ENCODE measurements around the gene UBE2K. TPM values are rescaled to one million over a fixed set of nuclear protein-coding genes. Genes with fewer than 3 reads are reported as not detected.
A peak's percentile ranks its signal among the peaks of the same experiment; 100 is the strongest.
"Not testable (repeated sequence)": the region's sequence is repeated elsewhere in the genome, so short reads cannot be mapped to it uniquely, and the experiment has no call there.

The UBE2K gene, protein sequence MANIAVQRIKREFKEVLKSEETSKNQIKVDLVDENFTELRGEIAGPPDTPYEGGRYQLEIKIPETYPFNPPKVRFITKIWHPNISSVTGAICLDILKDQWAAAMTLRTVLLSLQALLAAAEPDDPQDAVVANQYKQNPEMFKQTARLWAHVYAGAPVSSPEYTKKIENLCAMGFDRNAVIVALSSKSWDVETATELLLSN
- polyA plus RNA-seq (2013, experiment 1 of 2; ENCODE audit: insufficient read length): 129 TPM
- polyA plus RNA-seq (2013, experiment 2 of 2; ENCODE audit: insufficient read length): 114 TPM

- peak; percentile 91 for DNase-seq
These were observed at the start of gene UBE2K for GRCh38 chr4:39697740-39698423. Gene UBE2K (plus strand): TSS chr4:39698136. CDS start chr4:39698328, 192 bp downstream.

DNA sequence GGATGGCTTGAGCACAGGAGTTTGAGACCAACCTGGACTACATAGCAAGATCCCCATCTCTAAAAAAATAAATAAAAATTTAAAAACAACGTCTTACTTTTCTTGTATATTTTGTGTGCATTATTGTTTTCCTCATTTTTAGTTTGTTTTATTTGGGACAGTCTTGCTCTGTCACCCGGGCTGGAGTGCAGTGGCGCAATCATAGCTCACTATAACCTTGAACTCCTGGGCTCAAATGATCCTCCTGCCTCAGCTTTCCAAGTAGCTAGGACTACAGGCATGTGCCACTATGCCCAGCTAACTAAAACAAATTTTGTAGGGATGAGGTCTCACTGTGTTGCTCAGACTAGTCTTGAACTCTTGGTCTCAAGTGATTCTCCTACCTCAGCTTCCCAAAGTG lies 49.7 kb upstream of the UBE2K start:
- no peak for DNase-seq

DNA sequence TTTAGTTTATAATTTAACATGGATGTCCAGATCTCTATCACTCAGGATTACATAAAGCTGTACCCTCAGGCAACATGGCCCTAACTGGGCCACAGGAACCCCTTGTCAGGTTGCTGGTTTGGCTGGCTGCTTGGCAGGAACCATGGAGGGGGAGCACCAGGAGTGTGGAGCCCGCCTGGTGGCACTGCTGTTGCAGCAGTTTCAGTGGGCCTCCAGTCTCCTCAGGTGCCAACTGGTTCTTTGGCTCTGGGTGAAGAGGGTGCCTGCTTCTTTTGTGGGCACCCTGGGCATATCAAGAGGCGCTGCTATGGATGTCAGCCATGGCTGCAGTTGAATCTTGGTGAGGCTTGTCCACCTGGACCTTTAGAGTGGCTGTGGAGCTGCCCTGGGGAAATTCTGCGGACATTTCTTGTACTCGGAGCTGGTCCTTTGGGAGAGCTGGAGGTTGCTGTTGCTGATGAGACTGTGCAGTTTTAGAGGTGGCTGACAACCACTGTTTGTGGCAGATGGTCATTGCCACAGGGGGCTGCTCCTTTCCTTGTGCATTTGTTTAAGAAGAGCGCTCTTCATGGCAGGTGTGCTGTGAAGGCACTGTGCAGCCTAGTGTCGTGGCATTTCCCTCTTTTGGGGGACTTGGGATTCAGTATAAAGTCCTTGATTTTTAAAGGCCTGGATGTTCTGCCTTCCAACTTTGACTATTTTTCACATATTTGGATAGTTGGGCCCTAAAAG lies 48.9 kb upstream of the UBE2K start:
- DNase-seq: no peak

- no peak for DNase-seq
These were observed 48.2 kb upstream of the UBE2K start for GRCh38 chr4:39649639-39650265.

DNA sequence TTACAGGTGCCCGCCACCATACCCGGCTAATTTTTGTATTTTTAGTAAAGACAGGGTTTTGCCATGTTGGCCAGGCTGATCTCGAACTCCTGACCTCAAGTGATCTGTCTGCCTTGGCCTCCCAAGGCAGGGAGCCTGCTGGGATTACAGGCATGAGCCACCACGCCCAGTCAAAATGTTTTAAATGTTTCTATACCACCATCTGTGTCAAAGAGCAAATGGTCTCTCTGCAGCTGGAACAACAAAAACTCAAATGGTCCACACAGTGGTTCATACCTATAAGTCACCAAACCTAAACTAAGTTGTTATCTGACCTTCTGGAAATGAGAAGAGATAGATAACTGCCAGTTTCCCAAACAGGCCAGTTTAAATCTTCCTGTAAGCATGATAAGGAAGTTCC lies 46.4 kb upstream of the UBE2K start:
- DNase-seq: not testable (repeated sequence)

GRCh38 chr4:39655211-39655610 lies 42.7 kb upstream of the UBE2K start:
- no peak for DNase-seq

- DNase-seq: no peak
These were observed 42.1 kb upstream of the UBE2K start for GRCh38 chr4:39655876-39656275.

DNA sequence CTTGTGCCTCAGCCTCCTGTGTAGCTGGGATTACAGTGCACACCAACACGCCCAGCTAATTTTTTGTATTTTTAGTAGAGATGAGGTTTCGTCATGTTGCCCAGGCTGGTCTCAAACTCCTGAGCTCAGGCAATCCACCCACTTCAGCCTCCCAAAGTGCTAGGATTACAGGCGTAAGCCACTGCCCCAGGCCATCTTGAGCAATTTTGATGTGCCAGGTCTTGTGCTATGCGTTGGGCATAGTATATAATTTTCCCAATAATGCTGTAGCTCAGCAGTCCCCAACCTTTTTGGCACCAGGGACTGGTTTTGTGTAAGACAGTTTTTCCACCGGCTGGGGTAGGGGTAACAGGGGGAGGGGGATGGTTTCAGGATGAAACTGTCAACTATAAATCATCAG lies 41.3 kb upstream of the UBE2K start:
- not testable (repeated sequence) for DNase-seq

- no peak for DNase-seq
These were observed 40.5 kb upstream of the UBE2K start for GRCh38 chr4:39657465-39657864.

DNA sequence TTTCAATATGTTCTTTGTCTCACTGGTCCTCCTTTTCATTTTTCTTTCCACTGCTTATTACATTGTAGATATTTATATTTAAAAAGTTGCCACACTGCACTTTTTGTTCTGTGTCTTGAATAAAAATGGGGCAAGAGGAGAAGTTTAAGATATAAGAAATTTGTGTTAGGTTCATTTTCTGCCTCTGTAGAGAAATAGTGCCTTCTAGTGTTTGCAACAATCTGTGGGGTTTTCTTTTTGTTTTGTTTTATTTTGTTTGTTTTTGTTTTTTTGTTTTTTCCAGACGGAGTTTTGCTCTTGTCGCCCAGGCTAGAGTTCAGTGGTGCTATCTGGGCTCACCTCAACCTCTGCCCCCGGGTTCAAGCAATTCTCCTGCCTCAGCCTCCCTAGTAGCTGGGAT lies 39.2 kb upstream of the UBE2K start:
- no peak for DNase-seq

GRCh38 chr4:39660045-39660444 lies 37.9 kb upstream of the UBE2K start:
- DNase-seq: peak; percentile 46

GRCh38 chr4:39660757-39661156 lies 37.2 kb upstream of the UBE2K start:
- DNase-seq: no peak

DNA sequence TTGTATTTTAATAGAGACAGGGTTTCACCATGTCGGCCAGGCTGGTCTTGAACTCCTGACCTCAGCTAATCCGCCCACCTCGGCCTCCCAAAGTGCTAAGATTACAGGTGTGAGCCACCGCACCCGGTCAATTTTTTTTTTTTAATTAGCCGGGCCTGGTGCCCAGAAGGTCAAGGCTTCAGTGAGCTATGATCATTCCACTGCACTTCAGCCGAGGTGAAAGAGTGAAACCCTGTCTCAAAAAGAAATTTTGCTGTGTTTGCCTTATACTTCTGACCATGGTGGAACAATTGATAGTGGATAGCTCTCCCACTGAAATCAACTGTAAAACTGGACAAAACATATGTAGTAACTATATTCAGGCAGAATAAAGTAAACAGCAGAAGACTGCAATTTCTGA lies 35.3 kb upstream of the UBE2K start:
- DNase-seq: no peak

- DNase-seq: peak; percentile 28
These were observed 32.9 kb upstream of the UBE2K start for GRCh38 chr4:39664828-39665731.

GRCh38 chr4:39667706-39668105 lies 30.2 kb upstream of the UBE2K start:
- DNase-seq: no peak

GRCh38 chr4:39668887-39669286 lies 29.0 kb upstream of the UBE2K start:
- no peak for DNase-seq

DNA sequence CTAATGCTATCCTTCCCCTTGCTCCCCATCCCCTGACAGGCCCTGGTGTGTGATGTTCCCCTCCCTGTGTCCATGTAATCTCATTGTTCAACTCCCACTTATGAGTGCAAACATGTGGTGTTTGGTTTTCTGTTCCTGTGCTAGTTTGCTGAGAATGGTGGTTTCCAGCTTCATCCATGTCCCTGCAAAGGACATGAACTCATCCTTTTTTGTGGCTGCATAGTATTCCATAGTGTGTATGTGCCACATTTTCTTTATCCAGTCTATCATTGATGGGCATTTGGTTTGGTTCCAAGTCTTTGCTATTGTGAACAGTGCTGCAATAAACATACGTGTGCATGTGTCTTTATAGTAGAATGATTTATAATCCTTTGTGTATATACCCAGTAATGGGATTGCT lies 27.6 kb upstream of the UBE2K start:
- not testable (repeated sequence) for DNase-seq

GRCh38 chr4:39675681-39676080 lies 22.3 kb upstream of the UBE2K start:
- DNase-seq: not testable (repeated sequence)

DNA sequence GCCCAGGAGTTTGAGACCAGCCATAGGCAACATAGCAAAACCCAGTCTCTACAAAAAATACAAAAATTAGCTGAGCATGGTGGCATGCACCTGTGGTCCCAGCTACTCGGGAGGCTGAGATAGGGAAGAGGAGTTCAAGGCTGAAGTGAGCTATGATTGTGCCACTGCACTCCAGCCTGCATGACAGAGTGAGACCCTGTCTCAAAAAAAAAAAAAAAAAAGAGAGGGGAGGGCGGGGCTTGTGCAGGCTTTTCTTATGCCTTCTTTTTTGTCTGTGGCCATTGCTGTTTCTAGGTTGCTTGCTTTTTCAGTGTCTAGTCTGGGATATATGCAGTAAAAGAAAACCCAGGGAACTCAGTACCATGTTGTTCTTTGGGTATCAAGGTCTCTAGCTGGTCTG lies 16.9 kb upstream of the UBE2K start:
- not testable (repeated sequence) for DNase-seq

GRCh38 chr4:39682138-39682537 lies 15.8 kb upstream of the UBE2K start:
- no peak for DNase-seq

- DNase-seq: no peak
These were observed 11.9 kb upstream of the UBE2K start for GRCh38 chr4:39685990-39686389.

- no peak for DNase-seq
These were observed 10.9 kb upstream of the UBE2K start for GRCh38 chr4:39687014-39687413.

Measured in fibroblast of skin of back (primary cell).